GM23248 (cell line): ENCODE data around the gene HAND2.

ENCODE experiments used
- EZH2 ChIP-seq: fragments of 200-600 bp; sonication (generic); IDR thresholded peaks from 2 replicates; pipeline ENCODE4 v1.6.1; 2018; ENCODE audit warnings: antibody characterized with exemption, mild to moderate bottlenecking; ENCODE audit not compliant: insufficient read depth, poor library complexity, severe bottlenecking
- EZH2phosphoT487 ChIP-seq: fragments of 200-600 bp; sonication (generic); IDR thresholded peaks from 2 replicates; pipeline ENCODE4 v1.6.1; 2018; ENCODE audit warnings: antibody characterized with exemption, moderate library complexity, mild to moderate bottlenecking, low read depth; ENCODE audit not compliant: insufficient read depth

GRCh38 chr4:173490256-173490655 lies 39.8 kb downstream of the HAND2 start:
- TF ChIP-seq EZH2 (no peak), EZH2phosphoT487 (no peak)
